Measurements from ENCODE around the gene BZW2.

BZW2 gene

GRCh38 chr7:16645593-16646471 lies at the start of gene BZW2, which contains the start of gene ANKMY2:
Gene BZW2 (plus strand): TSS chr7:16646181. CDS start chr7:16665444, 19,263 bp downstream.
Gene ANKMY2 (minus strand): TSS chr7:16645754. CDS start chr7:16645573, 181 bp downstream.
- DNase-seq (ENCODE audit: low read depth): peak; percentile 87

- no peak for DNase-seq (ENCODE audit: low read depth)
Measured at GRCh38 chr7:16598015-16598414, 48.0 kb upstream of the BZW2 start.

- no peak for DNase-seq (ENCODE audit: low read depth)
Measured at GRCh38 chr7:16599860-16600259, 46.1 kb upstream of the BZW2 start.

- no peak for DNase-seq (ENCODE audit: low read depth)
Measured at GRCh38 chr7:16603633-16604032, 42.3 kb upstream of the BZW2 start.

- no peak for DNase-seq (ENCODE audit: low read depth)
Measured at GRCh38 chr7:16604054-16604453, 41.9 kb upstream of the BZW2 start.

- DNase-seq (ENCODE audit: low read depth): no peak
Measured at GRCh38 chr7:16606704-16607103, 39.3 kb upstream of the BZW2 start.

- no peak for DNase-seq (ENCODE audit: low read depth)
Measured at GRCh38 chr7:16609842-16610450, 36.0 kb upstream of the BZW2 start.

- no peak for DNase-seq (ENCODE audit: low read depth)
Measured at GRCh38 chr7:16611711-16612110, 34.3 kb upstream of the BZW2 start.

GRCh38 chr7:16615228-16615627 lies 30.8 kb upstream of the BZW2 start:
- DNase-seq (ENCODE audit: low read depth): no peak

GRCh38 chr7:16616122-16616521 lies 29.9 kb upstream of the BZW2 start:
- DNase-seq (ENCODE audit: low read depth): no peak

- DNase-seq (ENCODE audit: low read depth): no peak
Measured at GRCh38 chr7:16616542-16616941, 29.4 kb upstream of the BZW2 start.

- DNase-seq (ENCODE audit: low read depth): no peak
Measured at GRCh38 chr7:16619979-16620408, 26.0 kb upstream of the BZW2 start.

- no peak for DNase-seq (ENCODE audit: low read depth)
Measured at GRCh38 chr7:16626388-16626787, 19.6 kb upstream of the BZW2 start.

- DNase-seq (ENCODE audit: low read depth): no peak
Measured at GRCh38 chr7:16627236-16627635, 18.7 kb upstream of the BZW2 start.

- no peak for DNase-seq (ENCODE audit: low read depth)
Measured at GRCh38 chr7:16630654-16631053, 15.3 kb upstream of the BZW2 start.

- DNase-seq (ENCODE audit: low read depth): no peak
Measured at GRCh38 chr7:16634271-16634738, 11.7 kb upstream of the BZW2 start.

GRCh38 chr7:16636555-16637101 lies 9.4 kb upstream of the BZW2 start:
- DNase-seq (ENCODE audit: low read depth): no peak

GRCh38 chr7:16637379-16637778 lies 8.6 kb upstream of the BZW2 start:
- DNase-seq (ENCODE audit: low read depth): no peak

- no peak for DNase-seq (ENCODE audit: low read depth)
Measured at GRCh38 chr7:16638282-16639280, 7.4 kb upstream of the BZW2 start.

- DNase-seq (ENCODE audit: low read depth): no peak
Measured at GRCh38 chr7:16644157-16644556, 1.8 kb upstream of the BZW2 start.
